T-helper 1 cell treated with Interleukin-12 subunit alpha and Interleukin-12 subunit beta and Interleukin-4 antibody, amounts not matched to agents 30 μg/mL and 1 μg/mL, for 36 hours (primary cell): ENCODE measurements around the gene TRHDE.

Source experiments
- H3K27ac Mint-ChIP-seq: one replicate; pipeline ENCODE4 v1.8.0; 2021; ENCODE audit warnings: mild to moderate bottlenecking, mixed read lengths
- H3K27me3 Mint-ChIP-seq: one replicate; pipeline ENCODE4 v1.8.0; 2021; ENCODE audit warnings: low read depth, mixed read lengths
- H3K36me3 Mint-ChIP-seq: one replicate; pipeline ENCODE4 v1.8.0; 2021; ENCODE audit warnings: low read depth, mixed read lengths
- H3K4me1 Mint-ChIP-seq: one replicate; pipeline ENCODE4 v1.8.0; 2021; ENCODE audit warnings: low read depth, mixed read lengths
- H3K4me3 Mint-ChIP-seq: one replicate; pipeline ENCODE4 v1.8.0; 2021; ENCODE audit warnings: mild to moderate bottlenecking, moderate library complexity, mixed read lengths
- H3K9me3 Mint-ChIP-seq: one replicate; pipeline ENCODE4 v1.8.0; 2021; ENCODE audit warnings: mixed read lengths

The TRHDE gene

DNA sequence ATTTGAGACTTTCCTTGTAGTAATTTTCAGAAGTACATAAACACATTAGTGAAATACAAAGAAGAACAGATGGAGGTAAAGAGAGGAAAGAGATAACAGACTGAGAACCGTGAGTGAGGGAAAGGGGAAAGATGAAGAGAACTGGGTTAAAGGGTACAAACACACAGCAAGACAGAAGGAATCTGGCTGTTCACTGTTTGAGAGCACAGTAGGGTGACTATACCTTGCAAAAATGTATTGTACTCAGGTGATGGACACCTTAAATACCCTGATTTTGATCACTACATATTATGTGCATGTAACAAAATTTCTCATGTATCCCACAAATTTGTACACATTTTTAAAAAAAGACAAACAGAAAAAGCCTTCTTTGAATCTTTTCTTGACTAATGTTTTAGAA, 2.7 kb upstream of the TRHDE start:
- Mint-ChIP-seq H3K9me3 (no peaks in the 10 kb centered on the region), H3K4me1 (no peaks in the 10 kb centered on the region), H3K36me3 (no peaks in the 10 kb centered on the region), H3K27ac (no peak overlapping the region), H3K27me3 (peaks cover 49% of the 10 kb centered on the region), H3K4me3 (no peak overlapping the region)

DNA sequence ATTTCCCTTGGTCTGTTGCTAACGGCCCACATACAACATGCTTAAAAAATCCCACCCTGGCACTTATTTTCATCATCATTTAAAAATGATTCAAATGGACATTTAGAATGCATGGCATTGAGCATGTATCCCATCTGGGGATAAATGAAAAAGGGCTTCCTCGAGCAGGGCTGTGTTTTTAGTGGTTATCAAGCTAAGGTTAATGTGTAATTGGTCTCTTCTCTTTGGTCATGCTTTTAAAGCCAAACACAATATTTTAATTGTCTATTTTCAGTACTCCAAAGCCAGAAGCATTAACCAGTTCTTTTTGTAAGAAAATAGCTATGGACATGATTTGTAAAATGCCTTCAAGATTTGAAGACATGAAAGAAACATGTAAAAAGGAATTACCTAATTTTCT, 1.9 kb upstream of the TRHDE start:
- Mint-ChIP-seq H3K36me3 (no peaks in the 10 kb centered on the region), H3K4me3 (no peak overlapping the region), H3K27me3 (peaks cover 56% of the 10 kb centered on the region), H3K9me3 (no peaks in the 10 kb centered on the region), H3K4me1 (no peaks in the 10 kb centered on the region), H3K27ac (no peak overlapping the region)

- Mint-ChIP-seq H3K9me3 (no peaks in the 10 kb centered on the region), H3K27ac (no peak overlapping the region), H3K27me3 (peaks cover 60% of the 10 kb centered on the region), H3K4me1 (no peaks in the 10 kb centered on the region), H3K36me3 (no peaks in the 10 kb centered on the region), H3K4me3 (no peak overlapping the region)
Observed at GRCh38 chr12:72270961-72271360, 1.2 kb upstream of the TRHDE start.

- peaks cover 60% of the 10 kb centered on the region for H3K27me3 Mint-ChIP-seq
- no peaks in the 10 kb centered on the region for H3K4me1 Mint-ChIP-seq
- no peaks in the 10 kb centered on the region for H3K9me3 Mint-ChIP-seq
- H3K36me3 Mint-ChIP-seq, result no peaks in the 10 kb centered on the region
- H3K27ac Mint-ChIP-seq, result no peak overlapping the region
- peak overlapping the region; percentile 54 for H3K4me3 Mint-ChIP-seq
Observed at GRCh38 chr12:72271451-72272090, 599 bp upstream of the TRHDE start.

DNA sequence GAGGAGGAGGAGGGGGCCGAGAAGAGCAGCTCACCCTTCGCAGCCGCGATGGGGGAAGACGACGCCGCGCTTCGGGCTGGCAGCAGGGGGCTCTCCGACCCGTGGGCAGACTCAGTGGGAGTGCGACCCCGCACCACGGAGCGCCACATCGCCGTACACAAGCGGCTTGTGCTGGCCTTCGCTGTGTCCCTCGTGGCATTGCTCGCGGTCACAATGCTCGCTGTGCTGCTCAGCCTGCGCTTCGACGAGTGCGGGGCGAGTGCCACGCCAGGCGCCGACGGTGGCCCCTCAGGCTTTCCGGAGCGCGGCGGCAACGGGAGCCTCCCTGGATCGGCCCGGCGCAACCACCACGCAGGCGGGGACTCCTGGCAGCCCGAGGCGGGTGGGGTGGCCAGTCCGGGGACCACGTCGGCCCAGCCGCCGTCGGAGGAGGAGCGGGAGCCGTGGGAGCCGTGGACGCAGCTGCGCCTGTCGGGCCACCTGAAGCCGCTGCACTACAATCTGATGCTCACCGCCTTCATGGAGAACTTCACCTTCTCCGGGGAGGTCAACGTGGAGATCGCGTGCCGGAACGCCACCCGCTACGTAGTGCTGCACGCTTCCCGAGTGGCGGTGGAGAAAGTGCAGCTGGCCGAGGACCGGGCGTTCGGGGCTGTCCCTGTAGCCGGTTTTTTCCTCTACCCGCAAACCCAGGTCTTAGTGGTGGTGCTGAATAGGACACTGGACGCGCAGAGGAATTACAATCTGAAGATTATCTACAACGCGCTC, 745 bp downstream of the TRHDE start:
- no peaks in the 10 kb centered on the region for H3K9me3 Mint-ChIP-seq
- H3K4me1 Mint-ChIP-seq, result no peaks in the 10 kb centered on the region
- H3K27me3 Mint-ChIP-seq, result peaks cover 61% of the 10 kb centered on the region
- no peak overlapping the region for H3K4me3 Mint-ChIP-seq
- H3K36me3 Mint-ChIP-seq, result no peaks in the 10 kb centered on the region
- H3K27ac Mint-ChIP-seq, result no peak overlapping the region

DNA sequence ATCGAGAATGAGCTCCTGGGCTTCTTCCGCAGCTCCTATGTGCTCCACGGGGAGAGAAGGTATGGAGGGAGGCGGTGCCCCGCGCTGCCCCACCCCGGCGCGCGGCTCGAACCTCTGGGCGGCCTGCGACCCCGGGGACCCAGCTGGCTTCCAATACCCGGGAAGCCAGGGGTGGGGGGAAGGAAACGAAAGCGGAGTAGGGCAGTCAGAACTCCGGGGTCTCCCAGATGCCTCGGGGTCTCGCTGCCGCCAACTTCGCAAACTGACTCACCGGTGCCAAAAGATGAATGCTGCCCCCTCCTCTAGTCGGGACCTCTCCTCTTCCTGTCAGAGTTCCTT, 1.3 kb downstream of the TRHDE start:
- peaks cover 60% of the 10 kb centered on the region for H3K27me3 Mint-ChIP-seq
- no peaks in the 10 kb centered on the region for H3K36me3 Mint-ChIP-seq
- no peak overlapping the region for H3K27ac Mint-ChIP-seq
- no peaks in the 10 kb centered on the region for H3K4me1 Mint-ChIP-seq
- no peak overlapping the region for H3K4me3 Mint-ChIP-seq
- no peaks in the 10 kb centered on the region for H3K9me3 Mint-ChIP-seq

DNA sequence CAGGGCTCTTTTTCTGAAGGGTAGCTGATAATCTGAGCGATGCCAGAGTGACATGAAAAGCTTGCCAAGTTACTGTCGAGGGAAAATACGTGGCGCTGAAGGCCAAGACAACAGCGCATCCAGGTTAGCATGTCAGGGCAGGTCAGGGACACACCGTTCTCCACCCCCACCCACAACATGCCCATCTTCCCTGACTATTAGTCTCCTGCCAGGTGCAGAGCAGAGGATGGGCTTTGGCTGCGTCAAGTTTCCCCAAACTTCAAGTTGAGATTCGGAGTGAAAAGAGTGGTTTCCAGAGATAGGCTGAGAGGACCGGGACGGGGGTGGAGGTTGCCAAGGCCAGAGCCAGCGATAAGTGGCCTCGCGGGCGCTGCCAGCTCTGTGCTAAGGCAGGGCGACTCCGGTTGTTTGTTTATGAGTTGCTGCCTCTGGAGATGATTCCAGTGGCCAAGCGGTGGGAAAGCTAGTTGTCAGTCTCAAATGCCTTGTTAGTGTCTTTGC, 1.7 kb downstream of the TRHDE start:
- no peaks in the 10 kb centered on the region for H3K36me3 Mint-ChIP-seq
- peaks cover 59% of the 10 kb centered on the region for H3K27me3 Mint-ChIP-seq
- H3K4me3 Mint-ChIP-seq, result no peak overlapping the region
- no peaks in the 10 kb centered on the region for H3K4me1 Mint-ChIP-seq
- no peaks in the 10 kb centered on the region for H3K9me3 Mint-ChIP-seq
- H3K27ac Mint-ChIP-seq, result no peak overlapping the region

DNA sequence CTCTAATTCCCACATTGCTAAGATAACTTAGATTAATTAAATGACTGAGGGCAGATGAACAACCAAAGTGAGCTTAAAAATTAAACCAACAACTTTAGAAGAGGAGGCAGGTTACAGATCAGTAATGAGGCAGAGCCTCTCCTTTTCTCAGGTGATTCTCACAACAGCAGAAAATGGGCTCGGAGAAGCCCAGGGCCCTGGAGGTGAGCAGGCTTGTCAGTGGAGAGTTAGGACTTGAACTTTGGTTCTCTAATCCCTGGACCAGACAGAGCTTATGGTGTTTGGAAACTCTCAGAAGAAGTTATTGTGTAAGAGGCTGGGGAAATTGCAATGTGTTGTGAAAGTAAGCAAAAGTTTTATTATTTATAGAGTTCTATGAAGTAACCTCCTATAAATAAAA, 2.8 kb downstream of the TRHDE start:
- H3K4me3 Mint-ChIP-seq, result no peak overlapping the region
- H3K9me3 Mint-ChIP-seq, result no peaks in the 10 kb centered on the region
- no peak overlapping the region for H3K27ac Mint-ChIP-seq
- no peaks in the 10 kb centered on the region for H3K4me1 Mint-ChIP-seq
- H3K36me3 Mint-ChIP-seq, result no peaks in the 10 kb centered on the region
- H3K27me3 Mint-ChIP-seq, result peaks cover 51% of the 10 kb centered on the region

DNA sequence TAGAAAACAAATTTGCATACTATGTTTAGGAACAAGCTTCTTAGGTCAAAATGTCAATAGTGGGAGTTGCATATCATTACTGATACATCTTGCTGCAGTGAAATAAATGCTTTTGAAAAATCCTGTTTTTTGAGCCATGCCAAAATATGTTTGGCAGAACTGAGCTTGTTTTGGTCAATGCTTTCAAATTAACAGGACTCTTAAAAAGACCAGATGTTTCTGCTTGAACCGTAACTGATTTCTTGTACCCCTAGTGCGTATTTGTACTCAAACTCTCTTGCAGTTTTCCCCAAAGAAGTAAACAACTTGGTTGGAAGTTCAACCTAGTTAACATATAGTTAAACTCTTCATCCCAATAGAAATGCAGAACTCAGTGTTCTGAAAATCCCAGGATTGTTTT, 3.4 kb downstream of the TRHDE start:
- H3K36me3 Mint-ChIP-seq, result no peaks in the 10 kb centered on the region
- H3K4me1 Mint-ChIP-seq, result no peaks in the 10 kb centered on the region
- H3K4me3 Mint-ChIP-seq, result no peak overlapping the region
- peaks cover 45% of the 10 kb centered on the region for H3K27me3 Mint-ChIP-seq
- H3K27ac Mint-ChIP-seq, result no peak overlapping the region
- H3K9me3 Mint-ChIP-seq, result no peaks in the 10 kb centered on the region

GRCh38 chr12:72276181-72276805, 4.1 kb downstream of the TRHDE start:
- H3K4me1 Mint-ChIP-seq, result no peaks in the 10 kb centered on the region
- no peak overlapping the region for H3K4me3 Mint-ChIP-seq
- H3K36me3 Mint-ChIP-seq, result no peaks in the 10 kb centered on the region
- H3K27me3 Mint-ChIP-seq, result peaks cover 38% of the 10 kb centered on the region
- H3K27ac Mint-ChIP-seq, result no peak overlapping the region
- no peaks in the 10 kb centered on the region for H3K9me3 Mint-ChIP-seq

- H3K4me3 Mint-ChIP-seq, result no peak overlapping the region
- H3K4me1 Mint-ChIP-seq, result no peaks in the 10 kb centered on the region
- H3K36me3 Mint-ChIP-seq, result no peaks in the 10 kb centered on the region
- peaks cover 30% of the 10 kb centered on the region for H3K27me3 Mint-ChIP-seq
- H3K27ac Mint-ChIP-seq, result no peak overlapping the region
- no peaks in the 10 kb centered on the region for H3K9me3 Mint-ChIP-seq
Observed at GRCh38 chr12:72277415-72277814, 5.2 kb downstream of the TRHDE start.

DNA sequence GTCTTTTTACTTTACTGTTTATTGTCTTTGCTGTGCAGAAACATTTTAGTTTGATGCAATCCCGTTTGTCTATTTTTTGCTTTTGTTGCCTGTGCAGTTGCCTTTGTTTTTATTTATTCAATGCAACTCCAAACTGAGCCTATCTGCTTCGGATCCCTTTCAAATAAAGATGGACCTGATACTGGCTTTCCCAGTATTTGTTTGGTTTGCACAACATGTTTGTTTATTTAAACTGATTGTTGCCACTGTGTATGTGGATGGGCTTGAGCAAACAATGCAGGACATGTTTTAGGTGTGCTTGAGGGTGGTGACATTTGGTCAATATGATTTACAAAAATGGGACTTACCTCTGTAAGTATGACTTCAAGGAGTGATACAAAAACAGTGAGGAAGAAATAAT, 6.7 kb downstream of the TRHDE start:
- no peak overlapping the region for H3K27ac Mint-ChIP-seq
- H3K36me3 Mint-ChIP-seq, result no peaks in the 10 kb centered on the region
- no peaks in the 10 kb centered on the region for H3K9me3 Mint-ChIP-seq
- no peaks in the 10 kb centered on the region for H3K4me1 Mint-ChIP-seq
- no peak overlapping the region for H3K4me3 Mint-ChIP-seq
- peaks cover 21% of the 10 kb centered on the region for H3K27me3 Mint-ChIP-seq

- peaks cover 4% of the 10 kb centered on the region for H3K27me3 Mint-ChIP-seq
- H3K9me3 Mint-ChIP-seq, result no peaks in the 10 kb centered on the region
- H3K4me1 Mint-ChIP-seq, result no peaks in the 10 kb centered on the region
- H3K4me3 Mint-ChIP-seq, result no peak overlapping the region
- no peaks in the 10 kb centered on the region for H3K36me3 Mint-ChIP-seq
- no peak overlapping the region for H3K27ac Mint-ChIP-seq
Observed at GRCh38 chr12:72281126-72281525, 9.0 kb downstream of the TRHDE start.

GRCh38 chr12:72282721-72283120, 10.6 kb downstream of the TRHDE start:
- H3K4me1 Mint-ChIP-seq, result no peaks in the 10 kb centered on the region
- no peaks in the 10 kb centered on the region for H3K9me3 Mint-ChIP-seq
- no peaks in the 10 kb centered on the region for H3K36me3 Mint-ChIP-seq
- H3K4me3 Mint-ChIP-seq, result no peak overlapping the region
- H3K27me3 Mint-ChIP-seq, result peaks cover 4% of the 10 kb centered on the region
- H3K27ac Mint-ChIP-seq, result no peak overlapping the region

DNA sequence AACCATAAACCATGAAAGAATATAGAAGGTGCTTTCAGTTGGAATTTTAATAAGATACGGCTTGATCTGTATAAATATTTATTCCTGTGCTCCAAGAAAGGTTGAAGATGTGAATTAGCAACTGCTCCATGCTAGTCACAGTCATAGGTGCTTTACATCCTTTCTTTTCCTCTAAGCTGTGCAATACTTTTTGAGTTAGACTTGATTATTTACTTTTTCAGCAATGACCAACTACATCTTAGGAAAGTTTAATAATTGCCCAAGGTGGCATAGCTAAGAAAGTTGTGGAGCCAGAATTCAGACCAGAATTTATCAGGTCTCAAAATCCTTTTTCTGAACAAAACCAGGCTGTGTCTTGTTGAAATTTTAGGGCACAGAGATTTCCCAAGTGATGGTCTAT, 13.7 kb downstream of the TRHDE start:
- Mint-ChIP-seq H3K36me3 (no peaks in the 10 kb centered on the region), H3K27ac (no peak overlapping the region), H3K27me3 (no peaks in the 10 kb centered on the region), H3K9me3 (no peaks in the 10 kb centered on the region), H3K4me3 (no peak overlapping the region), H3K4me1 (no peaks in the 10 kb centered on the region)
